ENCODE results near the gene SCGB3A1. TPM values are rescaled to one million over a fixed set of nuclear protein-coding genes. Genes with fewer than 3 reads are reported as not detected.
A peak's percentile ranks its signal among the peaks of the same experiment; 100 is the strongest.

SCGB3A1 gene
- total RNA-seq, 1 donor from 2014 or later: 0.47 TPM

GRCh38 chr5:180589771-180590542, 1.3 kb downstream of the SCGB3A1 start:
- Mint-ChIP-seq H3K36me3 (ENCODE audit: low read depth) (no peaks in the 10 kb centered on the region), H3K4me3 (ENCODE audit: unreplicated experiment) (peak overlapping the region; percentile 42), H3K27me3 (ENCODE audit: low read depth) (peaks cover 10% of the 10 kb centered on the region), H3K27ac (ENCODE audit: unreplicated experiment) (no peak overlapping the region), H3K9me3 (ENCODE audit: low read depth) (peaks cover 7% of the 10 kb centered on the region), H3K4me1 (ENCODE audit: low read depth) (peaks cover 4% of the 10 kb centered on the region)
- no peak for TF ChIP-seq CTCF (IDR thresholded peaks at IDR 0.05)
- DNase-seq (ENCODE audit: low spot score): no peak

GRCh38 chr5:180586870-180587269, 4.4 kb downstream of the SCGB3A1 start:
- no peak overlapping the region for H3K4me3 Mint-ChIP-seq (ENCODE audit: unreplicated experiment)
- no peak for TF ChIP-seq CTCF (IDR thresholded peaks at IDR 0.05)

GRCh38 chr5:180586204-180586603, 5.1 kb downstream of the SCGB3A1 start:
- TF ChIP-seq CTCF (IDR thresholded peaks at IDR 0.05): no peak
- Mint-ChIP-seq H3K36me3 (ENCODE audit: low read depth) (peaks cover 3% of the 10 kb centered on the region), H3K27ac (ENCODE audit: unreplicated experiment) (no peak overlapping the region), H3K4me3 (ENCODE audit: unreplicated experiment) (no peak overlapping the region), H3K9me3 (ENCODE audit: low read depth) (peaks cover 9% of the 10 kb centered on the region), H3K27me3 (ENCODE audit: low read depth) (peaks cover 2% of the 10 kb centered on the region), H3K4me1 (ENCODE audit: low read depth) (no peaks in the 10 kb centered on the region)
- DNase-seq (ENCODE audit: low spot score): no peak

More at GRCh38 chr5:180586870-180587269, 4.4 kb downstream of the SCGB3A1 start:
- no peak for DNase-seq (ENCODE audit: low spot score)
- Mint-ChIP-seq H3K36me3 (ENCODE audit: low read depth) (peaks cover 3% of the 10 kb centered on the region), H3K27me3 (ENCODE audit: low read depth) (peaks cover 2% of the 10 kb centered on the region), H3K4me1 (ENCODE audit: low read depth) (no peaks in the 10 kb centered on the region), H3K9me3 (ENCODE audit: low read depth) (peaks cover 9% of the 10 kb centered on the region), H3K27ac (ENCODE audit: unreplicated experiment) (no peak overlapping the region)

GRCh38 chr5:180583738-180584137, 7.6 kb downstream of the SCGB3A1 start:
- no peak for DNase-seq (ENCODE audit: low spot score)
- no peak overlapping the region for H3K27ac Mint-ChIP-seq (ENCODE audit: unreplicated experiment)
- H3K4me1 Mint-ChIP-seq (ENCODE audit: low read depth): no peaks in the 10 kb centered on the region
- TF ChIP-seq CTCF (IDR thresholded peaks at IDR 0.05): no peak
- H3K27me3 Mint-ChIP-seq (ENCODE audit: low read depth): peaks cover under 1% of the 10 kb centered on the region
- H3K36me3 Mint-ChIP-seq (ENCODE audit: low read depth): peaks cover 3% of the 10 kb centered on the region
- no peak overlapping the region for H3K4me3 Mint-ChIP-seq (ENCODE audit: unreplicated experiment)
- H3K9me3 Mint-ChIP-seq (ENCODE audit: low read depth): peaks cover 9% of the 10 kb centered on the region

- no peak for DNase-seq (ENCODE audit: low spot score)
- Mint-ChIP-seq H3K27ac (ENCODE audit: unreplicated experiment) (no peak overlapping the region), H3K27me3 (ENCODE audit: low read depth) (no peaks in the 10 kb centered on the region), H3K4me3 (ENCODE audit: unreplicated experiment) (no peak overlapping the region), H3K9me3 (ENCODE audit: low read depth) (peaks cover 9% of the 10 kb centered on the region), H3K4me1 (ENCODE audit: low read depth) (no peaks in the 10 kb centered on the region), H3K36me3 (ENCODE audit: low read depth) (peaks cover 10% of the 10 kb centered on the region)
- TF ChIP-seq CTCF (IDR thresholded peaks at IDR 0.05): no peak
Measured at GRCh38 chr5:180580681-180581080, 10.6 kb downstream of the SCGB3A1 start.
